MM.1S (cell line): ENCODE results near the gene IPP.
A peak's percentile ranks its signal among the peaks of the same experiment; 100 is the strongest.

Experiments used
- EZH2 ChIP-seq: fragments of 300-600 bp; sonication (generic); optimal IDR thresholded peaks from 2 replicates; pipeline ENCODE3; 2017; ENCODE audit warnings: low read depth, mild to moderate bottlenecking, antibody characterized with exemption, low read length, mixed read lengths
- EZH2phosphoT487 ChIP-seq: fragments of 300-600 bp; sonication (generic); IDR thresholded peaks from 2 replicates; pipeline ENCODE4 v1.6.1; 2018; ENCODE audit warnings: antibody characterized with exemption, low read length
- TF ChIP-seq, protein P1 (sequence below): fragments of 300-600 bp; sonication (generic); IDR thresholded peaks from 2 replicates; pipeline ENCODE4 v1.5.1; 2016; ENCODE audit warnings: antibody characterized with exemption, low read length, mixed read lengths

DNA sequence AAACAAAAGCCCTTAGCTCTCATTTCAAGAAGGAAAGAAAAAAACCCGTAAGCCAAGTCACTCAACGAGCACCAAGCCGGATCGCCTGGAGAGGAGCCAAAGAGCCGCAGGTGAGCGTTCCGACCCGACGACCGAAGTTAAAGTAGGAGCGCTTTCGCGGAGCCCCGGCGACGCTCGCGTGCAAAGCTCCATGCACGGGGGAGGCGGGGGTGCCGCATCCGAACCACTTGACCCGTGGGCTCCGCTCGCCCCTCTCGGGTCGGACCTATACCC lies 64.5 kb downstream of the IPP start:
- no peak for TF ChIP-seq EZH2
- no peak for TF ChIP-seq EZH2phosphoT487
- TF ChIP-seq, protein P1, sequence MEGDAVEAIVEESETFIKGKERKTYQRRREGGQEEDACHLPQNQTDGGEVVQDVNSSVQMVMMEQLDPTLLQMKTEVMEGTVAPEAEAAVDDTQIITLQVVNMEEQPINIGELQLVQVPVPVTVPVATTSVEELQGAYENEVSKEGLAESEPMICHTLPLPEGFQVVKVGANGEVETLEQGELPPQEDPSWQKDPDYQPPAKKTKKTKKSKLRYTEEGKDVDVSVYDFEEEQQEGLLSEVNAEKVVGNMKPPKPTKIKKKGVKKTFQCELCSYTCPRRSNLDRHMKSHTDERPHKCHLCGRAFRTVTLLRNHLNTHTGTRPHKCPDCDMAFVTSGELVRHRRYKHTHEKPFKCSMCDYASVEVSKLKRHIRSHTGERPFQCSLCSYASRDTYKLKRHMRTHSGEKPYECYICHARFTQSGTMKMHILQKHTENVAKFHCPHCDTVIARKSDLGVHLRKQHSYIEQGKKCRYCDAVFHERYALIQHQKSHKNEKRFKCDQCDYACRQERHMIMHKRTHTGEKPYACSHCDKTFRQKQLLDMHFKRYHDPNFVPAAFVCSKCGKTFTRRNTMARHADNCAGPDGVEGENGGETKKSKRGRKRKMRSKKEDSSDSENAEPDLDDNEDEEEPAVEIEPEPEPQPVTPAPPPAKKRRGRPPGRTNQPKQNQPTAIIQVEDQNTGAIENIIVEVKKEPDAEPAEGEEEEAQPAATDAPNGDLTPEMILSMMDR, result peak; percentile 52
